ENCODE results near the gene PRKCE.

The PRKCE gene

GRCh38 chr2:45634223-45634622 is 17.3 kb upstream of the PRKCE start:
- no peak for DNase-seq

DNA sequence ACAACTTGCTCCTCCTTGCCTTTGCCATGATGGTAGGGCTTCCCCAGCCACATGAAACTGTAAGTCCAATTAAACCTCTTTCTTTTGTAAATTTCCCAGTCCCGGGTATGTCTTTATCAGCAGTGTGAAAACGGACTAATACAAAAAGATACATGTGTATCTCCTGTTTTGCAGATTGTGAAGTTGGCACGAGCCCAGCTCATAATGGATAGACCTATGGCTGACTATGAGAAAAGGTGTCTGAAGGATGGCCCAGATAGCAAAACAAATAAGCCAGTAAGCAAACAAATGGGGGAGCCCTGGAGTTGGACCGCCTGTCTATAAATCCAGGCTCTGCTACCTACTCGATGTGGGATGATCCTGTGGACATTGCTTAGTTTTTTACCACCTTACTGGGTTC is 15.5 kb upstream of the PRKCE start:
- no peak for DNase-seq

DNA sequence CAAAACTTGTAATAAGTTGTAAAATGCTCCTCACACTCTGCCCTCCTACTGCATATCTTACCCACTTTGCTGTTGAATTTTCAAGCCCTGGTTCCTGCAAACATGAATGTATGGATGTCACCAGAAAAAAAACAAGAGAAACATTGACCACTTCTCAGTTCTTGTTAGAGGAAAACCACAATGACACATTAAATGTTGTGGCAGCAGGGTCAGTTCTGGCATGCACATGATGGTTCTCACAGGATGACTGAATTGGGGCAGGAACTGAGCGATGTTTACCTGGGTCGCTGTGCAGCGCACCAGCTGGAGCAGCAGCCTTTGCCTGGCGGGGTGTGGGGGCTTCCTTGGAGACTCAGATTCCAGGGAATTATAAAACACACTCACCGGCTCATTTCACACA is 14.0 kb upstream of the PRKCE start:
- DNase-seq = peak in 1 of 2 donors; percentile 86

DNA sequence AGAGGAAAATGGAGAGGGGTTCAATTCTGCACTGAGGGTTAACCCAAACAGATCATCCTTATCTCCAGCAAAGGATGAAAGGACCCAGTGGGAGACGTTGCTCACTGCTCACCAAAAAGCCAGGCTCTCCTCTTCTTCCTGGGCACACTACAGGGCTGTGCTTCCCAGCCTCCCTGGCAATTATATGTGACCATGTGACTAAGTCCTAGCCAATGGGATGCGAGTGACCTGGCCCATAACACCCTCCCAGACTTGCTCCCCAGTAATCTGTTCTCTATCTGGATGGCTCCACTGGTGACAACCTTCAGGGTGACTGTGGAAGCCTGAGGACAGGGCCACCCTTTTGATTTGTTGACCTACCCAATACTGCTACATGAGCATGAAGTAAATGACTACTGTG is 10.9 kb upstream of the PRKCE start:
- no peak for DNase-seq

GRCh38 chr2:45643095-45643494 is 8.4 kb upstream of the PRKCE start:
- DNase-seq = no peak

DNA sequence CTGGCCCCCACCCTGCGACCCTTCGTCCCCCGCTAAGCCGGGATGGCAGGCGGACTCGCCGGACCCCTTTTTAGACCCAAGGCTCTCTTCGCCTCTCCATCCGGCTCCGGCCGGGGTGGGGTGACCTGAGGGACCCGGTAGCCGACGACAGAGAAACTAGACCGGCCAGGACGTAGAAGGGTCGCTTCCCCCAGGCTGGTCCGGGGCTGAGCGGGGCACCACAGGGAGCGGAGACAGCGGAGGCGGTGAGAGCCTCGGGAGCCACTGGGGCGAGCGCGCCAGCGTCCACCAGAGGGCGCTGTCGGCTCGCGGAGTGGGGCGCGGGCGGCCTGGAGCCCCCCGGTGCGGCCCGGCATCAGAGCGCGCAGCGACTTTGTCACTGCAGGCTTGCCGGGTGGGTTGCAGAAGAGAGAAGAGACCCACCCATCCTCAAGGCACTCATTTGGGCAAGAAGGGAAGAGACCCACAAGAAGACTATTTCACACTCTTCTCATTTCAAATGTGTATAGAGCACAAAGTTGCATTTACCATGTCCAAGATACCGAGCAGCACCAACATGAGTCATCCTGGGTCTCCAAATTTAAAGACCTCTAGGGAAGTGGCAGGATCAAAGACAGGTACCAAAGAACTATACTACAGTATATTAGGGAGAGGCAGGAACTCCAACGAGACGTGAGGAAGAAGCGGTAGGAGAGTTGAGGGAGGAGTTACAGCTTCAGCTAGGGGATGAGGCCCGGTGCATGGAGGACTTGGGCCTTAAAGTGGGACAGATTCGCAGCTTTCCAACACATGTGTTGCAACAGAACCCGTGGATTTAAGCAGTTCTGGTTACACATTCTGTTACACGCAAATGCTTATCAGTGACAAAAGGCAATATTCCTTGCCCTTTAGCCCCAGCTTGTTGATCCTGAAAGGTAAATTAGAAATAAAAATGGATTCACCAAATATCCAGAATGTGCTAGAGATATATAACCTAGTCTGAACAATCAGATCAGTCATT is 7.6 kb upstream of the PRKCE start:
- DNase-seq = peak; percentile 37 to 38

DNA sequence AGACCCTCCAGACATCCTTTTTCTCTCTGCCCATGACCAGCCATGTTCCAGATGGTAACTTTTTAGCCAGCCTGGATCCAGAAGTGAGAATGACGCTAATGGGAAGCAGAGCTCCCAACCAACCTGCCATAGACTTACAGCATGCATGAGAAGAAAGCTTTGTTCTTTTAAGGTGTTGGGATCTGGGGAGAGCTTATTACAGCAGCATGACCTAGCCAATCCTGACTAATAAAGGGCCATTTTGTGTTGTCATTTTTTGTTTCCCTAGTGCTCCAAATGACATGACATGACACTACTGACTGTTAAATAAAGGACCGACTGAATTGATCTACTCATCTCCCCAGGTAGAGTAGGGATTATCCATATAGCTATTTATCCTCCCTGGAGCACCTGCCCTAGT is 5.2 kb upstream of the PRKCE start:
- no peak for DNase-seq

DNA sequence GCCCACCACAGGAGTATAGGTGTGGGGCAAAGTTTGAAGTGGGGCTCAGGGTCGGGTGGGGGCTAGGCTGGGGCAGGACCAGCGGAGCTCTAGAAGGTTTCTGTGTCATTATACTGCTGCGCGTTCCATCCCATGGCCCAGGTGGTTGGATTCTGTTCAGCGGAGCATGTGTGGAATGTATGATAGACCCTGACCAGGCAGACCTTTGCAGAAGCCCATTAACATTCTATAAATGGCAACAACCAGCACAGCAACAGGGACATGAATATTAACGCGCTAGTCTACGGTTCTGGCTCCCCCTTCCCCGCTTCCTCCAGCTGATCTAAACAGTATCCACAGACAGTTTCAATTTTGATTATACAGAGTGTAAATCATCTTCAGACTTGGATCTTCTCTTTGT is 4.1 kb upstream of the PRKCE start:
- no peak for DNase-seq

GRCh38 chr2:45647986-45648520 is 3.4 kb upstream of the PRKCE start:
- DNase-seq = no peak

DNA sequence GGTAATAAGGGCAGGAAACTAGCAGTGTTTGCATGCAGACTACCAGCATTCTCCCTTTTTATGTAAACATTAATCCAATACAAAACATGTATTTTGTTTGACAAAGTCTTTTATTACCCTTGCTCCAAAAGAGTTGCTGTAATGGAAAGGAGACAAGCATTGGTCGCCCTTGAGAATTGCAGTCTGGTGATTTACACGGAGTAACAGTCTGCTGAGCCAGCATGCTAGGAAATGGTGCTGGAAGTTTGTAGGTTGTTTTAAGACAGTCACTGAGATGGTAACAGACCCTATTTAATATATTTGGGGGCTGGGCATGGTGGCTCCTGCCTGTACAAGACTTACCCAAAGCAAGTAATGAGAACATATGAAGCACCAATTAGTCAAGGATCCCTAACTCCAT is 2.8 kb upstream of the PRKCE start:
- DNase-seq = no peak

GRCh38 chr2:45649462-45649857 is 2.0 kb upstream of the PRKCE start:
- DNase-seq = peak in 1 of 2 donors; percentile 36

- peak in 1 of 2 donors; percentile 71 for DNase-seq
These were observed 1.3 kb upstream of the PRKCE start for GRCh38 chr2:45649858-45650811.

GRCh38 chr2:45650851-45651414 is 542 bp upstream of the PRKCE start:
- DNase-seq = peak; percentile 73 to 99

DNA sequence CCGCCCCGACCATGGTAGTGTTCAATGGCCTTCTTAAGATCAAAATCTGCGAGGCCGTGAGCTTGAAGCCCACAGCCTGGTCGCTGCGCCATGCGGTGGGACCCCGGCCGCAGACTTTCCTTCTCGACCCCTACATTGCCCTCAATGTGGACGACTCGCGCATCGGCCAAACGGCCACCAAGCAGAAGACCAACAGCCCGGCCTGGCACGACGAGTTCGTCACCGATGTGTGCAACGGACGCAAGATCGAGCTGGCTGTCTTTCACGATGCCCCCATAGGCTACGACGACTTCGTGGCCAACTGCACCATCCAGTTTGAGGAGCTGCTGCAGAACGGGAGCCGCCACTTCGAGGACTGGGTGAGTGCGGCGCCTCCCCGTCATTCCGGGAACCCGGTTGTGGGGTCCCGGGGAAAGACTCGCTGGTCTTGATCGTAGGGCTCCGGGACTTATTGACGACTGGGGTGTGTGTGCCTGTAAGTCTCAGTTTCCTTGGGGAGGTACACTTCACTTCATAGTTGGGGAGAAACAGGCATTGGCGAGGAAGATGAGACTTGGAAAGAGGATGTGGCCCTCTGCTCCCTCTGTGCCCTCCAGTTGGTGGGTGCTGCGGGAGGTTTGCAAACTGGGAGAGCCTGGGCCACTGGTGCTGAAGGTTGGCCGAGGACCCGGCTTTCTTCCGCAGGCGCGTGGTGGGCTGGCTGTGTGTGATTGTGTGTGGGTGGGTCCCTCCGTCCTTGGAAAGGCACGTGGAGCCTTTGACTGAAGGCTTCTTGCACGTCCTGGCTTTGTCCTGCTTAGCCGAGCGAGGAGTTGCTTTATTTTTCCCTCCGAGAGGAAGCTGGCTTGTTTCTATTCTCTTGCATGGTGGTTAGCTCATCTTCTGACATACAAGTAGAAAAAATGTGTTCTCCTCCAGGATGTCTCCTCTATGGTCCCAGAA is 886 bp downstream of the PRKCE start:
- DNase-seq = peak in 1 of 2 donors; percentile 52

- DNase-seq = no peak
These were observed 1.8 kb downstream of the PRKCE start for GRCh38 chr2:45653122-45653913.

DNA sequence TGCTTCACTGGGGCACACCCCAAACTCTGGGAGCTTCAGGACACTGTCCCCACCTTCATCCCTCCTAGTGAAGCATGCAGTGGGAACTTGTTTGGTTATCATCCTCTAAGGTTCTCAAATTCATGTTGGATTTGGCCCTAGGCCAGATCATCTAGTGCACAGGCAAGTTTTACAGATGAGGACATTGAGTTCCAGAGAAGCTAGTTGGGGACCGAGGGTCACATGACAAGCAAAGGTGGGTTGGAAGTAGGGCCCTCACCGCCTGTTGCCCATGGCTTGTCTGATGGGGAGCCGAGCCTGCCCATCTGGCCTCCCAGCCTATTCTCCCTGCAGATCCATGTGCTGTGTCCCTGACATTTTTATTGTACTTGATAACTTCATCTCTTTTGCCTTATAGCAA is 2.8 kb downstream of the PRKCE start:
- DNase-seq = no peak

GRCh38 chr2:45661828-45662227 is 10.4 kb downstream of the PRKCE start:
- no peak for DNase-seq

- DNase-seq = no peak
These were observed 13.3 kb downstream of the PRKCE start for GRCh38 chr2:45664635-45665261.

DNA sequence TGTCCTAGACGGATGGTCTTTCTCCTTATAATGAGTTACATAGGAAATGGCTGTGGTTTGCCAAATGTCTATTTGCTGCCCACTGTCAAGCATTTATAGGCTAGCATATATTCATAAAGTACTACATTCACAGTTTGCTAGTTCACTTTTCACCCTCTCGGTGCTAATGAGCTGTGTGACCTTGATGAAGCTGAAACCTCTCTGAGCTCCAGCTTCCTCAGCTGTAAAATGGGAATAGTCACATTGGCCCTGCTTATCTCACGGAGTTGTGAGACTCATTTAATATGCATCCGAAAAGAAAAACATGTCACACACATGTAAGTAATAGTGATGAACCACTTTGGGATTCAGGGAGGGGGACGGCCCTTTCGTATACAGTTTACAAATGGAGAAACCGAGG is 17.0 kb downstream of the PRKCE start:
- no peak for DNase-seq

DNA sequence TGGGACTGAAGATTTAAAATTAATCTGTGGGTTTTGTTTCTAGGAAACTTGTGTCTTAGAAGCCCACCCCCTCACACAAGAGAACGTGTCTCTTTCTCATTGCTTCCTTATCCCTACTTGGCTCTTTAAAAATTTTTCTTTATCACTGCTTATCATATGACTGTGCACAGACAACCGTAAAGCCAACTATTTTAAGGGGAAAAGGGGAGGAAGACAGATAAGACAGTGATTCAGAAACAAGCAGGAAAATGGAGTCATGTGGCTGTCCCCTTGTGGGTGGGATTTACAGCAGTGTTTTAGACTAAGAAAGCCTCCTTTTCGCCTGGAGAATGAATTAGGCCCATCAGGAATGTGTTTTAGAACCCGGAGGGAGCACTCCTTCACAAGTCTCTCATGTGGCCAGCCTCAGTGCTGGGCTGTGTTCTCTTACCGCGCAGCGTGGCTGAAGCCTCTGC is 17.6 kb downstream of the PRKCE start:
- DNase-seq = peak in 1 of 2 donors; percentile 85
